Sigmoid colon (tissue), 4 donors: ENCODE measurements around the gene MIER1.
"Not testable (repeated sequence)": the region's sequence is repeated elsewhere in the genome, so short reads cannot be mapped to it uniquely, and the experiment has no call there.

Experiments
- CTCF ChIP-seq, 4 experiments: fragments of 450-650 bp in 3 of 4; fragments of 200-600 bp in 1 of 4; IDR thresholded peaks; one replicate each; pipeline ENCODE4 v1.5.1; 2016 to 2019; ENCODE audit warnings: antibody characterized with exemption in 4 of 4, mild to moderate bottlenecking in 3 of 4, moderate library complexity in 2 of 4
- EP300 ChIP-seq, 4 donors: sonication (generic); formaldehyde crosslinking; IDR thresholded peaks; one replicate each; pipeline ENCODE4 v1.6.1; 2017; ENCODE audit warnings: antibody characterized with exemption in 4 of 4
- POLR2A ChIP-seq, 2 donors: fragments of 450-650 bp; IDR thresholded peaks; one replicate each; pipeline ENCODE4 v1.6.1; 2016; ENCODE audit warnings: antibody characterized with exemption in 2 of 2, mild to moderate bottlenecking in 2 of 2, moderate library complexity in 2 of 2
- POLR2AphosphoS5 ChIP-seq, 4 donors: sonication (generic); formaldehyde crosslinking; IDR thresholded peaks; one replicate each; pipeline ENCODE4 v1.6.1; 2017; ENCODE audit warnings: antibody characterized with exemption in 4 of 4

- not testable (repeated sequence) for TF ChIP-seq CTCF, POLR2A, EP300, POLR2AphosphoS5 (IDR thresholded peaks at IDR 0.05)
Observed at GRCh38 chr1:66966188-66966873, 41.5 kb downstream of the MIER1 start.
